HEK293T (cell line): ENCODE measurements around the gene FAM120B.

Experiments used
- ARNT ChIP-seq: fragments of 450-650 bp; IDR thresholded peaks from 2 replicates; pipeline ENCODE4 v1.6.1; 2017; ENCODE audit warnings: mild to moderate bottlenecking
- BHLHE40 ChIP-seq: fragments of 450-650 bp; IDR thresholded peaks from 2 replicates; pipeline ENCODE4 v1.6.1; 2016; ENCODE audit warnings: mild to moderate bottlenecking, moderate library complexity, borderline replicate concordance
- ELF4 ChIP-seq: fragments of 450-650 bp; IDR thresholded peaks from 2 replicates; pipeline ENCODE4 v1.6.1; 2017; ENCODE audit warnings: antibody characterized with exemption
- FOXA1 ChIP-seq: fragments of 450-650 bp; IDR thresholded peaks from 2 replicates; pipeline ENCODE4 v1.6.1; 2016; ENCODE audit warnings: mild to moderate bottlenecking
- FOXK2 ChIP-seq: fragments of 450-650 bp; IDR thresholded peaks from 2 replicates; pipeline ENCODE4 v1.6.1; 2016; ENCODE audit warnings: mild to moderate bottlenecking
- FOXM1 ChIP-seq: fragments of 450-650 bp; IDR thresholded peaks from 2 replicates; pipeline ENCODE4 v1.6.1; 2017; ENCODE audit warnings: mild to moderate bottlenecking, borderline replicate concordance
- L3MBTL2 ChIP-seq: fragments of 450-650 bp; conservative IDR thresholded peaks from 2 replicates; pipeline ENCODE4 v1.6.1; 2016; ENCODE audit warnings: mild to moderate bottlenecking
- NFRKB ChIP-seq: fragments of 450-650 bp; IDR thresholded peaks from 2 replicates; pipeline ENCODE4 v1.6.1; 2016; ENCODE audit warnings: mild to moderate bottlenecking, moderate library complexity
- PKNOX1 ChIP-seq: fragments of 450-650 bp; IDR thresholded peaks from 2 replicates; pipeline ENCODE4 v1.6.1; 2016
- SP1 ChIP-seq: fragments of 450-650 bp; IDR thresholded peaks from 2 replicates; pipeline ENCODE4 v1.6.1; 2017
- SUZ12 ChIP-seq: fragments of 450-650 bp; IDR thresholded peaks from 2 replicates; pipeline ENCODE4 v1.6.1; 2016; ENCODE audit warnings: mild to moderate bottlenecking
- TARDBP ChIP-seq: fragments of 450-650 bp; IDR thresholded peaks from 2 replicates; pipeline ENCODE4 v1.6.1; 2016
- ZNF384 ChIP-seq: fragments of 450-650 bp; IDR thresholded peaks from 2 replicates; pipeline ENCODE4 v1.6.1; 2016

- TF ChIP-seq ELF4 (no peak), FOXK2 (no peak), ZNF384 (no peak), FOXA1 (no peak), PKNOX1 (no peak), L3MBTL2 (no peak), TARDBP (no peak), BHLHE40 (no peak), SUZ12 (no peak), NFRKB (no peak), FOXM1 (no peak), SP1 (no peak), ARNT (no peak)
These were observed 116.5 kb downstream of the FAM120B start for GRCh38 chr6:170423030-170423429.
